H9 (cell line): ENCODE data around the gene LYPD4. TPM values are rescaled to one million over a fixed set of nuclear protein-coding genes. Genes with fewer than 3 reads are reported as not detected.

ENCODE experiments used
- DNase-seq: peaks from one replicate; pipeline ENCODE4 v3.0.0-alpha.2; 2017
- H2AFZ ChIP-seq: one replicate; pipeline ENCODE4 v1.6.1; 2013; ENCODE audit warnings: mild to moderate bottlenecking, low read length, control low read depth, moderate library complexity
- H2AK5ac ChIP-seq: 2 replicates; pipeline ENCODE4 v1.6.1; 2013; ENCODE audit warnings: low read length, control low read depth, mixed read lengths; ENCODE audit not compliant: insufficient read length
- H2BK120ac ChIP-seq: one replicate; pipeline ENCODE4 v1.6.1; 2013; ENCODE audit warnings: low read depth, mild to moderate bottlenecking, low read length, control low read depth, inconsistent platforms; ENCODE audit not compliant: poor library complexity, severe bottlenecking
- H2BK12ac ChIP-seq: 2 replicates; pipeline ENCODE4 v1.6.1; 2013; ENCODE audit warnings: low read length, control low read depth, mixed read lengths, low read depth; ENCODE audit not compliant: insufficient read length
- H2BK15ac ChIP-seq: 2 replicates; pipeline ENCODE4 v1.6.1; 2013; ENCODE audit warnings: low read depth, low read length, control low read depth
- H2BK20ac ChIP-seq: one replicate; pipeline ENCODE4 v1.6.1; 2013; ENCODE audit warnings: low read depth, mild to moderate bottlenecking, low read length, control low read depth, inconsistent platforms; ENCODE audit not compliant: poor library complexity, severe bottlenecking
- H2BK5ac ChIP-seq: 2 replicates; pipeline ENCODE4 v1.6.1; 2013; ENCODE audit warnings: low read length, control low read depth, mixed read lengths; ENCODE audit not compliant: insufficient read length
- H3K14ac ChIP-seq: 2 replicates; pipeline ENCODE4 v1.6.1; 2013; ENCODE audit warnings: low read length, control low read depth; ENCODE audit not compliant: insufficient read depth
- H3K18ac ChIP-seq: 2 replicates; pipeline ENCODE4 v1.6.1; 2013; ENCODE audit warnings: low read depth, mild to moderate bottlenecking, mixed read lengths, low read length, control low read depth; ENCODE audit not compliant: insufficient read length
- H3K23ac ChIP-seq: 2 replicates; pipeline ENCODE4 v1.6.1; 2013; ENCODE audit warnings: low read length, control low read depth, mixed read lengths, low read depth; ENCODE audit not compliant: insufficient read length
- H3K23me2 ChIP-seq: 2 replicates; pipeline ENCODE4 v1.6.1; 2013; ENCODE audit warnings: low read depth, mild to moderate bottlenecking, mixed read lengths, low read length, control low read depth; ENCODE audit not compliant: insufficient read length, poor library complexity, severe bottlenecking
- H3K27ac ChIP-seq: 2 replicates; pipeline ENCODE4 v1.5.1; 2013; ENCODE audit warnings: low read length, control low read depth, mixed read lengths, low read depth; ENCODE audit not compliant: insufficient read length
- H3K27me3 ChIP-seq: 2 replicates; pipeline ENCODE4 v1.6.1; 2013; ENCODE audit warnings: low read length, control low read depth, inconsistent platforms; ENCODE audit not compliant: insufficient read depth
- H3K4ac ChIP-seq: 2 replicates; pipeline ENCODE4 v1.6.1; 2013; ENCODE audit warnings: low read depth, mild to moderate bottlenecking, control low read depth, inconsistent platforms, low read length, moderate library complexity
- H3K4me1 ChIP-seq: 2 replicates; pipeline ENCODE4 v1.6.1; 2013; ENCODE audit warnings: low read length, control low read depth, inconsistent platforms; ENCODE audit not compliant: insufficient read depth
- H3K4me2 ChIP-seq: 2 replicates; pipeline ENCODE4 v1.6.1; 2013; ENCODE audit warnings: low read length, control low read depth, mixed read lengths; ENCODE audit not compliant: insufficient read length, insufficient read depth
- H3K56ac ChIP-seq: 2 replicates; pipeline ENCODE4 v1.6.1; 2013; ENCODE audit warnings: low read depth, mild to moderate bottlenecking, mixed read lengths, low read length, control low read depth; ENCODE audit not compliant: insufficient read length
- H3K79me1 ChIP-seq: 2 replicates; pipeline ENCODE4 v1.6.1; 2013; ENCODE audit warnings: low read depth, mild to moderate bottlenecking, moderate library complexity, low read length, control low read depth, inconsistent platforms; ENCODE audit not compliant: insufficient read depth, poor library complexity, severe bottlenecking
- H3K79me2 ChIP-seq: 2 replicates; pipeline ENCODE4 v1.6.1; 2013; ENCODE audit warnings: low read length, control low read depth, inconsistent platforms; ENCODE audit not compliant: insufficient read depth
- H3K9ac ChIP-seq: 2 replicates; pipeline ENCODE4 v1.6.1; 2013; ENCODE audit warnings: low read length, control low read depth, mixed read lengths; ENCODE audit not compliant: insufficient read length; ENCODE audit errors: extremely low read depth
- H3K9me3 ChIP-seq: one replicate; pipeline ENCODE4 v1.6.1; 2013; ENCODE audit warnings: low read depth, low read length, inconsistent platforms; ENCODE audit not compliant: control insufficient read depth
- H3T11ph ChIP-seq: one replicate; pipeline ENCODE4 v1.6.1; 2013; ENCODE audit warnings: mild to moderate bottlenecking, low read length, control low read depth, inconsistent platforms
- H4K20me1 ChIP-seq: one replicate; pipeline ENCODE4 v1.6.1; 2013; ENCODE audit not compliant: control insufficient read depth, insufficient read length, insufficient read depth
- H4K5ac ChIP-seq: 2 replicates; pipeline ENCODE4 v1.6.1; 2013; ENCODE audit warnings: low read depth, mild to moderate bottlenecking, mixed read lengths, low read length, control low read depth; ENCODE audit not compliant: insufficient read length
- H4K8ac ChIP-seq: replicated peaks from 2 replicates; pipeline ENCODE4 v1.6.1; 2013; ENCODE audit warnings: low read length, control low read depth, mixed read lengths, low read depth; ENCODE audit not compliant: insufficient read length
- H4K91ac ChIP-seq: 2 replicates; pipeline ENCODE4 v1.6.1; 2013; ENCODE audit warnings: low read depth, mild to moderate bottlenecking, moderate library complexity, mixed read lengths, low read length, control low read depth; ENCODE audit not compliant: insufficient read length
- H3K27ac Mint-ChIP-seq, 3 experiments: 2 replicates in 2 of 3; 3 replicates in 1 of 3; pipeline ENCODE4 v1.8.0; 2020 to 2021; ENCODE audit warnings: mixed read lengths in 3 of 3, mild to moderate bottlenecking in 1 of 3, moderate library complexity in 1 of 3
- H3K27me3 Mint-ChIP-seq: 2 replicates; pipeline ENCODE4 v1.8.0; 2021; ENCODE audit warnings: low read depth, mild to moderate bottlenecking, moderate library complexity, mixed read lengths
- H3K36me3 Mint-ChIP-seq, 3 experiments: 2 replicates in 2 of 3; 3 replicates in 1 of 3; pipeline ENCODE4 v1.8.0; 2020 to 2021; ENCODE audit warnings: low read depth in 3 of 3, mixed read lengths in 3 of 3; ENCODE audit not compliant: insufficient read depth in 1 of 3
- H3K4me1 Mint-ChIP-seq, 2 experiments: 2 replicates each; pipeline ENCODE4 v1.8.0; 2020; ENCODE audit warnings: mixed read lengths in 2 of 2
- H3K4me3 Mint-ChIP-seq, 2 experiments: 2 replicates in 1 of 2; 3 replicates in 1 of 2; pipeline ENCODE4 v1.8.0; 2020 to 2021; ENCODE audit warnings: mild to moderate bottlenecking in 2 of 2, mixed read lengths in 2 of 2, moderate library complexity in 1 of 2
- H3K9me3 Mint-ChIP-seq, 2 experiments: 2 replicates in 1 of 2; 3 replicates in 1 of 2; pipeline ENCODE4 v1.8.0; 2020; ENCODE audit warnings: mild to moderate bottlenecking in 2 of 2, mixed read lengths in 2 of 2, moderate library complexity in 1 of 2
- CTCF ChIP-seq: fragments of 200-600 bp; sonication (generic); conservative IDR thresholded peaks from 3 replicates; pipeline ENCODE4 v1.8.0; 2021; ENCODE audit warnings: antibody characterized with exemption, mild to moderate bottlenecking
- WGBS: extraction: QIAGEN DNeasy Blood & Tissue Kit; methylation state at CpG from one replicate; pipeline ENCODE4 v1.1.7; 2013; ENCODE audit warnings: missing lambda C conversion rate, low lambda C conversion rate, mixed read lengths; ENCODE audit not compliant: insufficient read length; ENCODE audit errors: extremely low coverage; 5-methylcytosine and 5-hydroxymethylcytosine counted together
- total RNA-seq: library from RNA; stranded (reverse); gene quantifications from 2 replicates; pipeline ENCODE4 v1.2.1, GENCODE V29; 2021

The LYPD4 gene
- total RNA-seq, 1 experiment from 2014 or later, result not detected

GRCh38 chr19:41793414-41793727 lies 51.1 kb downstream of the LYPD4 start:
- no peak overlapping the region for H2BK12ac ChIP-seq
- no peak overlapping the region for H2BK20ac ChIP-seq
- H2BK15ac ChIP-seq, result no peak overlapping the region
- no peak overlapping the region for H2AK5ac ChIP-seq
- no peak overlapping the region for H4K8ac ChIP-seq
- H3K27me3 ChIP-seq, result no peaks in the 10 kb centered on the region
- H3K27me3 Mint-ChIP-seq, result peaks cover 18% of the 10 kb centered on the region
- H3K4me3 Mint-ChIP-seq, result no peak overlapping the region
- no peak overlapping the region for H3K56ac ChIP-seq
- H3K9me3 ChIP-seq, result no peaks in the 10 kb centered on the region
- H3K9me3 Mint-ChIP-seq, result peaks cover 2 to 73% of the 10 kb centered on the region in 2 experiments; a peak in 4 of 5 replicates
- no peak overlapping the region for H4K5ac ChIP-seq
- H3K27ac Mint-ChIP-seq, result no peak overlapping the region
- no CpG with 5 or more reads among the region's 1 CpG for WGBS
- no peak overlapping the region for H3K18ac ChIP-seq
- no peak overlapping the region for H2BK5ac ChIP-seq
- no peaks in the 10 kb centered on the region for H3K4me1 ChIP-seq
- H3K23me2 ChIP-seq, result no peaks in the 10 kb centered on the region
- H4K20me1 ChIP-seq, result no peaks in the 10 kb centered on the region
- H3K4ac ChIP-seq, result no peak overlapping the region
- H3K79me2 ChIP-seq, result no peaks in the 10 kb centered on the region
- no peak overlapping the region for H3T11ph ChIP-seq
- H3K4me2 ChIP-seq, result no peak overlapping the region
- TF ChIP-seq CTCF, result no peak
- H2BK120ac ChIP-seq, result no peak overlapping the region
- no peaks in the 10 kb centered on the region; a peak in 1 of 7 replicates for H3K36me3 Mint-ChIP-seq
- no peaks in the 10 kb centered on the region for H3K79me1 ChIP-seq
- H3K4me1 Mint-ChIP-seq, result no peaks in the 10 kb centered on the region
- no peak for DNase-seq
- H3K9ac ChIP-seq, result no peak overlapping the region
- no peak overlapping the region for H3K23ac ChIP-seq
- no peak overlapping the region for H2AFZ ChIP-seq
- H3K27ac ChIP-seq, result no peak overlapping the region
- H4K91ac ChIP-seq, result no peak overlapping the region
- no peak overlapping the region for H3K14ac ChIP-seq
